ENCODE results near the gene PRKACB.

The PRKACB gene

GRCh38 chr1:84107955-84108354 is 36.1 kb upstream of the PRKACB start:
- no peak for DNase-seq (ENCODE audit: extremely low spot score)
- ChIA-PET CTCF (interaction anchor here (1.9 kb wide), 1 partner anchor 15 kb away, joined by 5 read pairs; no protein-coding TSS in a partner anchor), POLR2A (no interaction called here)
- TF ChIP-seq CTCF (IDR thresholded peaks at IDR 0.05; ENCODE audit: control extremely low read depth, extremely low read depth, low read depth, missing control alignments): no peak

GRCh38 chr1:84108900-84109578 is 35.0 kb upstream of the PRKACB start:
- POLR2A ChIA-PET: no interaction called here
- CTCF ChIA-PET: no interaction called here
- TF ChIP-seq CTCF (IDR thresholded peaks at IDR 0.05; ENCODE audit: control extremely low read depth, extremely low read depth, low read depth, missing control alignments): no peak
- DNase-seq (ENCODE audit: extremely low spot score): no peak

- CTCF ChIA-PET: no interaction called here
- POLR2A ChIA-PET: no interaction called here
- no peak for DNase-seq (ENCODE audit: extremely low spot score)
- TF ChIP-seq CTCF (IDR thresholded peaks at IDR 0.05; ENCODE audit: control extremely low read depth, extremely low read depth, low read depth, missing control alignments): no peak
These were observed 33.4 kb upstream of the PRKACB start for GRCh38 chr1:84110629-84111028.

GRCh38 chr1:84116558-84116957 is 27.5 kb upstream of the PRKACB start:
- CTCF ChIA-PET: interaction anchor here (1.3 to 1.4 kb wide), 2 partner anchors 9 to 187 kb away, joined by 3 to 5 read pairs; no protein-coding TSS in a partner anchor
- no peak for DNase-seq (ENCODE audit: extremely low spot score)
- POLR2A ChIA-PET: no interaction called here
- TF ChIP-seq CTCF (IDR thresholded peaks at IDR 0.05; ENCODE audit: control extremely low read depth, extremely low read depth, low read depth, missing control alignments): no peak

- CTCF ChIA-PET: interaction anchor here (1.3 to 1.6 kb wide), 3 partner anchors 26 to 212 kb away, joined by 3 to 4 read pairs (median 3); partner anchors contain the start of gene PRKACB
- POLR2A ChIA-PET: no interaction called here
These were observed 26.2 kb upstream of the PRKACB start for GRCh38 chr1:84117868-84118267.

GRCh38 chr1:84121360-84121759 is 22.7 kb upstream of the PRKACB start:
- TF ChIP-seq CTCF (IDR thresholded peaks at IDR 0.05; ENCODE audit: control extremely low read depth, extremely low read depth, low read depth, missing control alignments): no peak
- ChIA-PET CTCF (interaction anchor here (1.2 to 5.8 kb wide), 6 partner anchors 10 to 216 kb away, joined by 3 to 44 read pairs (median 8); no protein-coding TSS in a partner anchor), POLR2A (no interaction called here)
- no peak for DNase-seq (ENCODE audit: extremely low spot score)

More at GRCh38 chr1:84117868-84118267, 26.2 kb upstream of the PRKACB start:
- no peak for TF ChIP-seq CTCF (IDR thresholded peaks at IDR 0.05; ENCODE audit: control extremely low read depth, extremely low read depth, low read depth, missing control alignments)
- no peak for DNase-seq (ENCODE audit: extremely low spot score)

Measured in GM10248 (cell line).